Colonic mucosa (tissue), 4 donors: ENCODE data around the gene NCK2. TPM values are rescaled to one million over a fixed set of nuclear protein-coding genes. Genes with fewer than 3 reads are reported as not detected.

Experiments
- DNase-seq: peaks from one replicate; pipeline ENCODE4 v3.0.0-alpha.2; 2020
- H3K27ac ChIP-seq: fragments of 200-600 bp; one replicate; pipeline ENCODE4 v1.8.0; 2021
- H3K27me3 ChIP-seq: fragments of 200-600 bp; one replicate; pipeline ENCODE4 v1.8.0; 2021
- H3K36me3 ChIP-seq: fragments of 200-600 bp; one replicate; pipeline ENCODE4 v1.8.0; 2021
- H3K4me1 ChIP-seq: fragments of 200-600 bp; one replicate; pipeline ENCODE4 v1.8.0; 2021; ENCODE audit warnings: mild to moderate bottlenecking
- H3K4me3 ChIP-seq: fragments of 200-600 bp; one replicate; pipeline ENCODE4 v1.8.0; 2021
- H3K9ac ChIP-seq, 2 donors: one replicate each; pipeline ENCODE4 v1.7.0; 2013; ENCODE audit warnings: control low read depth in 2 of 2, low read depth in 2 of 2, low read length in 2 of 2
- H3K9me3 ChIP-seq: fragments of 200-600 bp; one replicate; pipeline ENCODE4 v1.8.0; 2021
- CTCF ChIP-seq: fragments of 200-600 bp; IDR thresholded peaks from one replicate; pipeline ENCODE4 v1.8.0; 2022; ENCODE audit warnings: antibody characterized with exemption, mild to moderate bottlenecking
- intact Hi-C: fragments of 100-400 bp; cut with DNase I; formaldehyde crosslinking; loops from one replicate; pipeline ENCODE4 v1.14.1; 2022
- total RNA-seq, 2 donors: library from RNA; stranded (reverse); fragmentation: NEBNext Ultra II Directional in 1 of 2; extraction: Animal tissue kit (Norgen Biotek cat#: 25700) in 1 of 2; gene quantifications; one replicate each; pipeline ENCODE4 v1.2.1, GENCODE V29; 2021
- donor health status: healthy.
- donor health status: DM: no; HTN: no; CAD: no.
- donor health status: DM: no; HTN: no; CAD: no.

The NCK2 gene
- total RNA-seq, 2 donors from 2014 or later, result 51.3 to 67.5 TPM

GRCh38 chr2:105876191-105876590, 131.5 kb downstream of the NCK2 start:
- no peaks in the 10 kb centered on the region for H3K9me3 ChIP-seq
- intact Hi-C loops, result no loop called here
- no peak for TF ChIP-seq CTCF
- H3K36me3 ChIP-seq, result no peaks in the 10 kb centered on the region
- peak; percentile 10 for DNase-seq
- no peaks in the 10 kb centered on the region for H3K27me3 ChIP-seq
- H3K4me3 ChIP-seq, result no peak overlapping the region
- no peak overlapping the region for H3K9ac ChIP-seq
- no peak overlapping the region for H3K27ac ChIP-seq
- H3K4me1 ChIP-seq, result peaks cover 11% of the 10 kb centered on the region

GRCh38 chr2:105877945-105878344, 133.2 kb downstream of the NCK2 start:
- Histone ChIP-seq H3K9ac (no peak overlapping the region), H3K27me3 (no peaks in the 10 kb centered on the region), H3K27ac (no peak overlapping the region), H3K36me3 (peaks cover 4% of the 10 kb centered on the region), H3K4me3 (no peak overlapping the region), H3K9me3 (no peaks in the 10 kb centered on the region), H3K4me1 (peaks cover 11% of the 10 kb centered on the region)
- peak; percentile 18 for DNase-seq
- intact Hi-C loops, result no loop called here
- no peak for TF ChIP-seq CTCF

GRCh38 chr2:105879106-105879802, 134.5 kb downstream of the NCK2 start:
- H3K4me1 ChIP-seq, result peaks cover 11% of the 10 kb centered on the region
- intact Hi-C loops, result no loop called here
- no peak overlapping the region for H3K9ac ChIP-seq
- peak; percentile 42 for DNase-seq
- H3K27ac ChIP-seq, result peak overlapping the region; percentile 12
- H3K9me3 ChIP-seq, result no peaks in the 10 kb centered on the region
- peaks cover 4% of the 10 kb centered on the region for H3K36me3 ChIP-seq
- H3K27me3 ChIP-seq, result no peaks in the 10 kb centered on the region
- no peak overlapping the region for H3K4me3 ChIP-seq
- TF ChIP-seq CTCF, result no peak

GRCh38 chr2:105879803-105880300, 135.1 kb downstream of the NCK2 start:
- no peaks in the 10 kb centered on the region for H3K9me3 ChIP-seq
- H3K4me1 ChIP-seq, result peaks cover 11% of the 10 kb centered on the region
- intact Hi-C loops, result no loop called here
- H3K9ac ChIP-seq, result no peak overlapping the region
- no peak overlapping the region for H3K27ac ChIP-seq
- TF ChIP-seq CTCF, result no peak
- H3K27me3 ChIP-seq, result no peaks in the 10 kb centered on the region
- H3K4me3 ChIP-seq, result no peak overlapping the region
- no peak for DNase-seq
- peaks cover 4% of the 10 kb centered on the region for H3K36me3 ChIP-seq

GRCh38 chr2:105880637-105881036, 135.9 kb downstream of the NCK2 start:
- H3K36me3 ChIP-seq, result peaks cover 4% of the 10 kb centered on the region
- H3K9ac ChIP-seq, result no peak overlapping the region
- no peaks in the 10 kb centered on the region for H3K27me3 ChIP-seq
- H3K9me3 ChIP-seq, result no peaks in the 10 kb centered on the region
- no peak overlapping the region for H3K4me3 ChIP-seq
- intact Hi-C loops, result no loop called here
- TF ChIP-seq CTCF, result no peak
- H3K4me1 ChIP-seq, result peaks cover 11% of the 10 kb centered on the region
- DNase-seq, result no peak
- no peak overlapping the region for H3K27ac ChIP-seq
